ENCODE results near the gene MDM1. TPM values are rescaled to one million over a fixed set of nuclear protein-coding genes. Genes with fewer than 3 reads are reported as not detected.

The MDM1 gene
- total RNA-seq, 6 donors from 2014 or later: 3.9 to 29.3 (median 11.0) TPM

DNA sequence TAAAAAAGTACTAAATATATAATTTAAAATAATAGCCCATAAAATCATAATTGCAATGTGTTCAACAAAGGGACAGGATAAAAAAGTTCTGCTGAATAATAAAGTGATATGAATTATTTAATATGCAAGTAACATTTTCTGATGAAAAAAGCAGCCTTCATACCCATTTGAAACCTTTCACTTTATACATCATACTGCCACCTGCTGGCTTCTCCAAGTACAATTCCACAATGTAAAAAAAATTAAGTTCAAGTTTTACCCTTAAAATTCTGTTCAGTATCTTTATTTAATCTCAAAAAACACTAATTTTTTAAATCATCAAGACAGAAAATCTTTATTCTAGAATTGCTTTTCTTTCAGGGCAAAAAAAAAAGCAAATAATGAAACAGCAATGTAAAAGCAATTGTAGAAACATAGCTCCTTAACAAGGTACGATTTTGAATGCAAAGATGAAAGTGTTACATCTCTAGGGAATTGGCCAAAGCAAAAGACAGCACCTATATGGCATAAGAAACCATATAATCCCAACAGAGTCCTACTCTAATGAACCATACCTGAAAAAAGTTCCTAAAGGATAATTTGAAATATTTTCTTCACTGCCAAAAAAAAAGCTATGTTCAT lies 15.0 kb downstream of the MDM1 start:
- TF ChIP-seq POLR2A (IDR thresholded peaks at IDR 0.05): no peak
- TF ChIP-seq, protein P1, sequence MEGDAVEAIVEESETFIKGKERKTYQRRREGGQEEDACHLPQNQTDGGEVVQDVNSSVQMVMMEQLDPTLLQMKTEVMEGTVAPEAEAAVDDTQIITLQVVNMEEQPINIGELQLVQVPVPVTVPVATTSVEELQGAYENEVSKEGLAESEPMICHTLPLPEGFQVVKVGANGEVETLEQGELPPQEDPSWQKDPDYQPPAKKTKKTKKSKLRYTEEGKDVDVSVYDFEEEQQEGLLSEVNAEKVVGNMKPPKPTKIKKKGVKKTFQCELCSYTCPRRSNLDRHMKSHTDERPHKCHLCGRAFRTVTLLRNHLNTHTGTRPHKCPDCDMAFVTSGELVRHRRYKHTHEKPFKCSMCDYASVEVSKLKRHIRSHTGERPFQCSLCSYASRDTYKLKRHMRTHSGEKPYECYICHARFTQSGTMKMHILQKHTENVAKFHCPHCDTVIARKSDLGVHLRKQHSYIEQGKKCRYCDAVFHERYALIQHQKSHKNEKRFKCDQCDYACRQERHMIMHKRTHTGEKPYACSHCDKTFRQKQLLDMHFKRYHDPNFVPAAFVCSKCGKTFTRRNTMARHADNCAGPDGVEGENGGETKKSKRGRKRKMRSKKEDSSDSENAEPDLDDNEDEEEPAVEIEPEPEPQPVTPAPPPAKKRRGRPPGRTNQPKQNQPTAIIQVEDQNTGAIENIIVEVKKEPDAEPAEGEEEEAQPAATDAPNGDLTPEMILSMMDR (IDR thresholded peaks at IDR 0.05): peak; percentile 34 to 62 (median 53)
- 92 to 96% methylated on average over 1 of the region's 1 CpG for WGBS, 2 donors
- ATAC-seq (ENCODE audit: low FRiP score in 2 of 2) (peak in 1 of 2 donors; percentile 63), DNase-seq (no peak)
- peaks cover 6 to 26% (median 12%) of the 10 kb centered on the region in 4 donors for H3K36me3 ChIP-seq
- H3K9me3 ChIP-seq: no peaks in the 10 kb centered on the region
- no peak overlapping the region for H3K27ac ChIP-seq
- no peaks in the 10 kb centered on the region for H3K4me1 ChIP-seq
- H3K27me3 ChIP-seq: no peaks in the 10 kb centered on the region
- H3K4me3 ChIP-seq: no peak overlapping the region

DNA sequence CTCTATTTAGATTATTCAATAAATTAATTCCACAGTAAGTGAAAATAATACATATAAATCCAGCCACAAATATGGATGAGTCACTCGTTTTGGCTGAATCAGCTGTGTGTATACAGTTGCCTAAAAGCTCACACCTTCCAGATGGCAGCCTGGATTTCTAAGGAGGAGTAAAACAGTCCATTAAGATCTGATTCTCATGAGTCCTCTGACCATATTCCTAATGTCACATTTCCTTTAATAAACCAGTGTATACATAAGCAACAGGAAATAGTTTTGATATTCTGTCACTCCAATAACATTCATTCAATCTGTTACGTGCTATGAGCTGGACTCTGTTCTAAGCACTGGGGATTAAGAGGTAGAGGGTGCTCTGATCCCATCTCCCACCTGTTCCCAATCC lies 21.8 kb downstream of the MDM1 start:
- ATAC-seq (ENCODE audit: low FRiP score in 2 of 2) (no peak), DNase-seq (no peak)
- TF ChIP-seq POLR2A (IDR thresholded peaks at IDR 0.05) (no peak), EP300 (IDR thresholded peaks at IDR 0.05) (no peak), POLR2AphosphoS5 (IDR thresholded peaks at IDR 0.05) (no peak)
- TF ChIP-seq, protein P1 (IDR thresholded peaks at IDR 0.05): no peak
- H3K9me3 ChIP-seq: no peaks in the 10 kb centered on the region
- no peaks in the 10 kb centered on the region for H3K27me3 ChIP-seq
- WGBS, 2 donors: 64 to 65% methylated on average over 2 of the region's 2 CpGs
- H3K36me3 ChIP-seq: peaks cover 16 to 66% (median 29%) of the 10 kb centered on the region in 4 donors
- H3K4me3 ChIP-seq: no peak overlapping the region
- no peaks in the 10 kb centered on the region for H3K4me1 ChIP-seq
- no peak overlapping the region for H3K27ac ChIP-seq

DNA sequence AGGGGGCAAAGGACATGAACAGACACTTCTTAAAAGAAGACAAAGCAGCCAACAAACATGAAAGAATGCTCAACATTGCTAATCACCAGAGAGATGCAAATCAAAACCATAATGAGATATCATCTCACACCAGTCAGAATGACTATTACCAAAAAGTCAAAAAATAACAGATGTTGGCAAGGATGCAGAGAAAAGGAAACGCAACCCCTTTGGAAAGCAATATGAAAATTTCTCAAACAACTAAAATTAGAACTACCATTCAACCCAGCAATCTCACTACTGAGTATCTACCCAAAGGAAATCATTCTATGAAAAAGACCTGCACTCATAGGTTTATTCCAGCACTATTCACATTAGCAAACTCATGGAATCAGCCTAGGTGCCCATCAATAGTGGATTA lies 25.6 kb downstream of the MDM1 start:
- Histone ChIP-seq H3K4me1 (no peaks in the 10 kb centered on the region), H3K27ac (no peak overlapping the region), H3K36me3 (peaks cover 4 to 40% (median 16%) of the 10 kb centered on the region in 4 donors), H3K27me3 (no peaks in the 10 kb centered on the region), H3K4me3 (no peak overlapping the region), H3K9me3 (no peaks in the 10 kb centered on the region)
- TF ChIP-seq, protein P1 (IDR thresholded peaks at IDR 0.05): no peak
- TF ChIP-seq POLR2A (IDR thresholded peaks at IDR 0.05) (no peak), POLR2AphosphoS5 (IDR thresholded peaks at IDR 0.05) (no peak), EP300 (IDR thresholded peaks at IDR 0.05) (no peak)
- DNase-seq (no peak), ATAC-seq (ENCODE audit: low FRiP score in 2 of 2) (no peak)
- 69 to 87% methylated on average over 1 of the region's 1 CpG for WGBS, 2 donors

DNA sequence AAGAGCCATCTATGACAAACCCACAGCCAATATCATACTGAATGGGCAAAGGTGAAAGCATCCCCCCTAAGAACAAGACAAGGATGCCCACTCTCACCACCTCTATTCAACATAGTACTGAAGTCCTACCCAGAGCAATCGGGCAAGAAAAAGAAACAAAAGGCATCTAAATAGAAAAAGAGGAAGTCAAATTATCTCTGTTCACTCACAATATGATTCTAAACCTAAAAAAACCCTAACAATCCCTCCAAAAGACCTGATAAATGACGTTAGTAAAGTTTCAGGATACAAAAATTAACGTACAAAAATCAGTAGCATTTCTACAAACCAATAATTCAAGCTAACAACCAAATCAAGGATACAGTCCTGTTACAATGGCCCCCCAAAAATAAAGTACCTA lies 26.9 kb downstream of the MDM1 start:
- H3K4me3 ChIP-seq: no peak overlapping the region
- TF ChIP-seq POLR2AphosphoS5 (IDR thresholded peaks at IDR 0.05) (no peak), POLR2A (IDR thresholded peaks at IDR 0.05) (no peak), EP300 (IDR thresholded peaks at IDR 0.05) (no peak)
- TF ChIP-seq, protein P1 (IDR thresholded peaks at IDR 0.05): no peak
- no peak overlapping the region for H3K27ac ChIP-seq
- H3K36me3 ChIP-seq: peaks cover 4 to 38% (median 10%) of the 10 kb centered on the region in 4 donors
- WGBS, 2 donors: 88 to 90% methylated on average over 3 of the region's 3 CpGs
- H3K9me3 ChIP-seq: no peaks in the 10 kb centered on the region
- no peaks in the 10 kb centered on the region for H3K4me1 ChIP-seq
- DNase-seq (no peak), ATAC-seq (ENCODE audit: low FRiP score in 2 of 2) (no peak)
- no peaks in the 10 kb centered on the region for H3K27me3 ChIP-seq

DNA sequence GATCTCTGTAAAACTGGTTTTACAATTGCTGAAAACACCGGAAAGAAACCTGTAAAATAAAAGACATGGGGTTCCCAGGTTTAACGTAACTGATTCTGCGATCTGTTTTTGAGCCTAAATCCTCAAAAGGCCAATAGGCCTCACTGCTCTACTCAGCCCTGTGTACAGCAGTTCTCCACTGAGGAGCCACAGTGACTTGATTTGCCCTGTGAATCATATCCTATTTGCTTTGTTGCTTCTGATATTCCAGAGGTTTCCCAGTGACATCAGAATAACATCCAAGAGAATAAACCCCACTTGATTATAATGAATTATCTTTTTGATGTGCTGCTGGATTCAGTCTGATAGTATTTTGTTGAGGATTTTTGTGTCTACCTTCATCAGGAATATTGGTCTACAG lies 27.5 kb downstream of the MDM1 start:
- Histone ChIP-seq H3K4me3 (no peak overlapping the region), H3K27me3 (no peaks in the 10 kb centered on the region), H3K27ac (no peak overlapping the region), H3K9me3 (no peaks in the 10 kb centered on the region), H3K36me3 (peaks cover 4 to 34% (median 8%) of the 10 kb centered on the region in 4 donors), H3K4me1 (no peaks in the 10 kb centered on the region)
- no peak for DNase-seq
- TF ChIP-seq EP300 (IDR thresholded peaks at IDR 0.05) (no peak), POLR2A (IDR thresholded peaks at IDR 0.05) (no peak), POLR2AphosphoS5 (IDR thresholded peaks at IDR 0.05) (no peak)
- TF ChIP-seq, protein P1 (IDR thresholded peaks at IDR 0.05): no peak
- ATAC-seq (ENCODE audit: low FRiP score in 2 of 2): no peak
- 96 to 98% methylated on average over 3 of the region's 3 CpGs for WGBS, 2 donors

Measured in upper lobe of left lung (tissue), 6 donors.